ENCODE measurements around the gene ARHGAP25.

- TF ChIP-seq CTCF (optimal IDR thresholded peaks at IDR 0.05 in 1 of 3, IDR thresholded peaks at IDR 0.05 in 1 of 3, conservative IDR thresholded peaks at IDR 0.05 in 1 of 3; ENCODE audit: extremely low read depth in 1 of 3, insufficient read depth in 2 of 3, low read length in 3 of 3) (no peak), EZH2 (IDR thresholded peaks at IDR 0.05; ENCODE audit: low read length) (no peak)
Measured at GRCh38 chr2:68742626-68743415, 8.2 kb downstream of the ARHGAP25 start.

Measured in keratinocyte (primary cell).